Activated CD4-positive, CD25-positive, alpha-beta regulatory T cell treated with anti-CD3 and anti-CD28 coated beads, Interleukin-2, amount 50 U/mL, for 16 hours (primary cell): Measurements from ENCODE around the gene WDR82.
"Not testable (repeated sequence)": the region's sequence is repeated elsewhere in the genome, so short reads cannot be mapped to it uniquely, and the experiment has no call there.

Experiments used
- DNase-seq: peaks from one replicate; pipeline ENCODE4 v3.0.0-alpha.2; 2020; ENCODE audit warnings: low read depth, low spot score

The WDR82 gene

GRCh38 chr3:52289747-52290595 is 11.5 kb upstream of the WDR82 start:
- DNase-seq: no peak

- no peak for DNase-seq
Measured at GRCh38 chr3:52289338-52289746, 10.9 kb upstream of the WDR82 start.

DNA sequence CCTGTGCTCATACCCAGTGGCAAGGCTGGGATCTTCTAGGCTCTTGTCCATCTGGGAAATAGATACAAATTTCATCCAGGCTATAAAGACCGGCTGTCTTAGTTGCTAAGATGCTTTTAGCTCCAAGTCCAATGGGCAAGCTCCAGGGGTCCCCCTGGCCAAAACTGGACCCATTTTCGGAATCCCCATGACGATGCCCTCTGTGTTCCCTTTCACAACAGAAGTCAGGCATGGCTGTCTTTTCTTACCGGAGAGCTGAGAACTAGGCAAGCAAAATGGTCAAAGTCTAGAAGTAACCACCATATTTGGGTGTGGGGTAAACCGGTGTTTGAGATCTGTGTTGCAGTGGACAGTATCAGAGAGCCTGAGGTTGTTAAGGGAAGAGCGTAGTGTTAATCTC is 10.2 kb upstream of the WDR82 start:
- no peak for DNase-seq

- DNase-seq: no peak
Measured at GRCh38 chr3:52286777-52287110, 8.3 kb upstream of the WDR82 start.

- DNase-seq: not testable (repeated sequence)
Measured at GRCh38 chr3:52284051-52284450, 5.6 kb upstream of the WDR82 start.

- no peak for DNase-seq
Measured at GRCh38 chr3:52283306-52283705, 4.9 kb upstream of the WDR82 start.

- DNase-seq: no peak
Measured at GRCh38 chr3:52281981-52282801, 3.7 kb upstream of the WDR82 start.

DNA sequence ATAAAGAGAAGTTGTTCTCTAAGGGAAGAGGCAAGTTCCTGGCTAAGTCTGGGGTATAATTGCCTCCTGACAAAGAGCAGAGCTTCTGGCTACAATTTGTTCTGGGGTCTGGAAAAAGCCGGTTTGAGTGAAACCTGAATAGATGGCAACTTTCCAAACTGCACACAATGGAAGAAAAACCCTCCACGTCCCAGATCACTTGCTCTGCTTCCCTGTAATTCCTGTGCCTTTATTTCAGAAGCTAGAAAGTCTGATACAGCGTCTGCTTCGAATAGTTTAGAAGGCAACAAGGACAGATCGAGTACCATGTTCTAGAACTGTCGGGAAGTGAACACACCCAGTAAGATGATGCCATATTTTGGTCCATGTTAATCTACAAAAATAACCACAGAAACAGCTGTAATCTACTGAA is 1.6 kb upstream of the WDR82 start:
- DNase-seq: no peak

DNA sequence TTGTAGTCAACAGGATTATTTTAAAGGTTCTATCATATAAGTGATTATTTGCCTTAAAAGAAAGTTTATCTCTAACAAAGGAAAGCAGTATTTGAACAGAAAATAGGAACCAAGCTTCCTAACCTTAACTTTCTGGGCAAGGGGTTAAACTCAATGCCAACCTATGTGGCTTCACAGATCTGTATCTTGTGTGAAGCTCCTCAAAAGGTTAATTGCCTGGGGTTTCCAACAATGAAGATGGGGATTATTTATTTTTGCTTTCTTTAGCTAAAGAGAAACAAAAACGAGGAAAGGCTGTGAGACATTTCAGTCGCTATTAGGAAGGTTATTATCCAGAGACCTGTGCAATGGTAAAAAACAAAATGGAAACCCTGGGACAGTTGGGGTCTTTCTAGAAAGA is 1.1 kb upstream of the WDR82 start:
- no peak for DNase-seq

DNA sequence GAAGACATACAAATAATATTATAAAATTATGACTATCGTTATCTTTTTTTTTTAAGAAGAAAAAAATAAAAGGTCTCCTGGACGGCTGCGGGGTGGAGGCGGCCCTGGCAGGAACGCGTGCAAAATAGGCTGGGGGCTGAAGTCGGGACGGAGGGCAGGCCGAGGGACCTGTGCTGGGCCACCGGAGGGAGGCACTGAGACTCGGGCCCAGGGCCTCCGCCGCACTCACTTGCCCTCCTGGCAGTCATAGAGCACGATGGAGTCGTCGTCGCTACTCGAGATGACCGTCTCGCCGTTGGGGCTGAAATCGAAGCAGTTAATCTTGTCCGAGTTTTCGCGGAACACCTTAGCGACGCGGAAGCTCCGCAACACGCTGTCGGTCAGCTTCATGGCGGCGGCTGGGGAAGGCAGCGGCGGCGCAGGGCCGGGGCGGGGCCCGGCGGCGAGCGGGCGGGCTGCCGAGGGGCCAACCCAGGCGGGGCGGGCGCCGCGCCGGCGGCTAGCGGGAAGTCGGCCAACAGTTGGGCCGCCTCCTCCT is 408 bp downstream of the WDR82 start:
- peak; percentile 48 for DNase-seq

- peak; percentile 39 for DNase-seq
Measured at GRCh38 chr3:52277071-52277964, 1.1 kb downstream of the WDR82 start.

DNA sequence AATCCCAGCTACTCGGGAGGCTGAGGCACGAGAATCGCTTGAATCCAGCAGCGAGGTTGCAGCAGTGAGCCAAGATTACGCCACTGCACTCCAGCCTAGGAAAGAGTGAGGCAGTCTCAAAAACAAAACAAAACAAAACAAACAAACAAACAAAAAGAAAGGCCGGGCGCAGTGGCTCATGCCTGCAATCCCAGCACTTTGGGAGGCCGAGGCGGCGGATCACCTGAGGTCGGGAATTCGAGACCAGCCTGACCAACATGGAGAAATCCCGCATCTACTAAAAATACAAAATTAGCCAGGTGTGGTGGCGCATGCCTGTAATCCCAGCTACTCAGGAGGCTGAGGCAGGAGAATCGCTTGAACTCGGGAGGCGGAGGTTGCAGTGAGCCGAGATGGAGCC is 3.7 kb downstream of the WDR82 start:
- DNase-seq: not testable (repeated sequence)

DNA sequence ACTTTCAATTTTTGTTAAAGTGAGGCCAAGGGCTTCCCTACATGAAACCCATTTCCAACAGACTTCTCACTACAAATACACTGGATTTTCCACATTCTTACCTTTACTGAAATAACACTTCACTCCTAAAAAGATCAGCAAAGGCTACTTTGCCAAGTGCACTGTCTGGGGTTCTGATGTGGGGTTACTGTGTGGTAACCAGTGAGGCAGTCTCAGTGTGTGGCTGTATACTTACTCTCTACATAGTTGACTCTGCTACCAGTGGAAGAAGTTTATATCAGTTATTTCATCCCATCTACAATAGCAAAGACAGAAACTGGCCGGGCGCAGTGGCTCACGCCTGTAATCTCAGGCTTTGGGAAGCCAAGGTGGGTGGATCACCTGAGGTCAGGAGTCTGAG is 5.6 kb downstream of the WDR82 start:
- no peak for DNase-seq

DNA sequence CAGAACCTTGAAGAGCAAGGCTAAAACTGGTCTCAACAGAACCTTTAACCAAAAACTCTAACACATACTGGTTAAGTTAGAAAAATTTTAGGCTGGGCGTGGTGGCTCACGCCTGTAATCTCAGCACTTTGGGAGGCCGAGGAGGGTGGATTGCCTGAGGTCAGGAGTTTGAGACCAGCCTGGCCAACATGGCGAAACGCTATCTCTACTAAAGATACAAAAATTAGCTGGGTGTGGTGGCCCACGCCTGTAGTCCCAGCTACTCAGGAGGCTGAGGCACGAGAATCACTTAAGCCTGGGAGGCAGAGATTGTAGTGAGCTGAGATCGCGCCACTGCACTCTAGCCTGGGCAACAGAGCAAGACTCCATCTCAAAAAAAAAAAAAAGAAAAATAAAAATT is 6.3 kb downstream of the WDR82 start:
- DNase-seq: not testable (repeated sequence)

- DNase-seq: no peak
Measured at GRCh38 chr3:52270252-52270754, 8.1 kb downstream of the WDR82 start.

- no peak for DNase-seq
Measured at GRCh38 chr3:52269776-52270175, 8.7 kb downstream of the WDR82 start.

DNA sequence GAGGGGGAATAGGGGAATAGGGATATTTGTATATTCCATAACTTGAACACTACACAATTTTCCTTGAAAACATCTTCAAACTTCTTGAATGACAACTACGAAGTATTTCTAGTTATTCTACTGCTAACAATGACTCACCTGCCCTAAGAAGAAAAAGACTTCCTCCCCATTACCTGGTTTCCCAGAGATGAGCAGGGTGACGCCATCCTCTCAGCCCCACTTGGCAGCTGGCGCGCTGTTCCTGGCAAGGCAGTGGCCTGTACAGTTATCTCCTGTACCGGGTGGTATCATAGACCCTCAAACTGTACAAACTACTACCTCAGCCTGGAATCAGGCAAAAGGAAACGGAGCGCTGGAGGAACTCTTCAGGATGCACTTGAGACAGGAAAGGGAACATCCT is 10.4 kb downstream of the WDR82 start:
- no peak for DNase-seq

- no peak for DNase-seq
Measured at GRCh38 chr3:52265387-52265786, 13.1 kb downstream of the WDR82 start.

GRCh38 chr3:52262447-52262846 is 16.0 kb downstream of the WDR82 start:
- DNase-seq: no peak

- DNase-seq: no peak
Measured at GRCh38 chr3:52259448-52259847, 19.0 kb downstream of the WDR82 start.

DNA sequence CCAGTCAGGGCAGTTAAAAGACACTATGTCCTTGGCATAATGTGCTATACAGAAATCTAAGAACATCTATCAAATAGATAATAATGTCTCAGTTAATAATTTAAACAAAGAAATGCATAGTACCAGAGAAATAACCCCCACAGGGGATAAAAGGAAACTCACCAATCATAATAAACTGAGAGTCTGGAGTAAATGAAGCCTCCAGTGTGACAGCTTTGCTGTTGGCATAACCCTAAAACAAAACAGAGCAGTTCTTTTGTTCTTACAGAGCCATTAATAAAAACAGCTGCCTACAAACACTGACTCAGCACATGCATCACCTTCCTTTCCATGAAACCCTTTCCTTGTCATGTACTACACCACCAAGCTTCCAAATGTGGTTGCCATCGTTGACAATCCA is 19.4 kb downstream of the WDR82 start:
- DNase-seq: no peak
